IMR-90 (cell line): Measurements from ENCODE around the gene CTNNA2. TPM values are rescaled to one million over a fixed set of nuclear protein-coding genes. Genes with fewer than 3 reads are reported as not detected.

Experiments
- ATAC-seq: fragments of 200-7000 bp; cut with Tn5 transposase; 2 replicates; pipeline ENCODE4 v1.9.1; 2020; ENCODE audit warnings: low read depth, mild to moderate bottlenecking, moderate library complexity
- BruUV-seq: library from RNA; stranded (reverse); fragments of 400-500 nt; replicated peaks from 2 replicates; lab custom pipeline; 2021; lab: Mats Ljungman, UMichigan
- CTCF ChIA-PET: fragments of 300-600 bp; formaldehyde crosslinking; extraction: SDS; loops from one replicate; lab custom pipeline; 2021; ENCODE audit warnings: antibody characterized with exemption; lab: Yijun Ruan, JAX
- POLR2A ChIA-PET: fragments of 300-600 bp; sonication (Branson Sonifier 250); formaldehyde crosslinking; loops from one replicate; lab custom pipeline; 2022; ENCODE audit warnings: antibody characterized with exemption; ENCODE audit not compliant: unreplicated experiment; lab: Charles Lee
- DNase-seq: peaks from one replicate; pipeline ENCODE4 v3.0.0; 2013
- H2AFZ ChIP-seq: replicated peaks from 2 replicates; pipeline ENCODE3; 2013; ENCODE audit warnings: low read length, mild to moderate bottlenecking; ENCODE audit not compliant: poor library complexity
- H2AK5ac ChIP-seq: 2 replicates; pipeline ENCODE4 v1.6.1; 2013; ENCODE audit warnings: low read depth, low read length, inconsistent platforms
- H2AK9ac ChIP-seq: replicated peaks from 2 replicates; pipeline ENCODE3; 2013; ENCODE audit warnings: mild to moderate bottlenecking, low read depth, low read length, moderate library complexity; ENCODE audit not compliant: poor library complexity
- H2BK120ac ChIP-seq: 2 replicates; pipeline ENCODE4 v1.6.1; 2013; ENCODE audit warnings: low read depth, low read length, inconsistent platforms
- H2BK15ac ChIP-seq: 3 replicates; pipeline ENCODE4 v1.6.1; 2013; ENCODE audit warnings: low read depth, low read length, inconsistent platforms
- H2BK20ac ChIP-seq: 2 replicates; pipeline ENCODE4 v1.6.1; 2013; ENCODE audit warnings: low read depth, mild to moderate bottlenecking, inconsistent platforms, low read length, moderate library complexity
- H2BK5ac ChIP-seq: 2 replicates; pipeline ENCODE4 v1.6.1; 2013; ENCODE audit warnings: mild to moderate bottlenecking, low read depth, low read length, inconsistent platforms; ENCODE audit not compliant: poor library complexity, severe bottlenecking
- H3K14ac ChIP-seq: replicated peaks from 2 replicates; pipeline ENCODE4 v1.6.1; 2013; ENCODE audit warnings: low read depth, low read length, inconsistent platforms
- H3K18ac ChIP-seq: 2 replicates; pipeline ENCODE4 v1.6.1; 2013; ENCODE audit warnings: low read depth, low read length, control low read depth
- H3K23ac ChIP-seq: 2 replicates; pipeline ENCODE4 v1.6.1; 2013; ENCODE audit warnings: low read depth, low read length, inconsistent platforms
- H3K27ac ChIP-seq: 2 replicates; pipeline ENCODE4 v1.5.1; 2013; ENCODE audit warnings: mild to moderate bottlenecking, control low read depth, low read length; ENCODE audit not compliant: insufficient read depth
- H3K27me3 ChIP-seq: 2 replicates; pipeline ENCODE4 v1.6.1; 2013; ENCODE audit warnings: low read length; ENCODE audit not compliant: control insufficient read depth, insufficient read depth
- H3K36me3 ChIP-seq: 2 replicates; pipeline ENCODE4 v1.6.1; 2013; ENCODE audit warnings: low read length, mixed read lengths; ENCODE audit not compliant: control insufficient read depth, insufficient read depth
- H3K4ac ChIP-seq: 2 replicates; pipeline ENCODE4 v1.6.1; 2013; ENCODE audit warnings: low read depth, low read length, inconsistent platforms
- H3K4me1 ChIP-seq: 2 replicates; pipeline ENCODE4 v1.6.1; 2013; ENCODE audit warnings: low read length, mixed read lengths; ENCODE audit not compliant: control insufficient read depth, insufficient read depth
- H3K4me2 ChIP-seq: 2 replicates; pipeline ENCODE4 v1.6.1; 2013; ENCODE audit warnings: low read depth, mild to moderate bottlenecking, control low read depth, low read length, moderate library complexity
- H3K4me3 ChIP-seq: 2 replicates; pipeline ENCODE4 v1.5.1; 2013; ENCODE audit warnings: low read depth, mild to moderate bottlenecking, control low read depth, low read length, moderate library complexity; ENCODE audit not compliant: insufficient read depth
- H3K56ac ChIP-seq: 2 replicates; pipeline ENCODE4 v1.6.1; 2013; ENCODE audit warnings: low read length, inconsistent platforms; ENCODE audit not compliant: insufficient read depth; ENCODE audit errors: extremely low read depth
- H3K79me1 ChIP-seq, 2 experiments: 2 replicates each; pipeline ENCODE4 v1.6.1; 2013; ENCODE audit warnings: low read length in 2 of 2, inconsistent platforms in 1 of 2, low read depth in 1 of 2
- H3K9ac ChIP-seq: 2 replicates; pipeline ENCODE4 v1.6.1; 2013; ENCODE audit warnings: low read depth, low read length, control low read depth
- H3K9me1 ChIP-seq: 2 replicates; pipeline ENCODE4 v1.6.1; 2013; ENCODE audit warnings: low read length, inconsistent platforms; ENCODE audit not compliant: insufficient read depth
- H3K9me3 ChIP-seq: 2 replicates; pipeline ENCODE4 v1.6.1; 2013; ENCODE audit warnings: low read length; ENCODE audit not compliant: control insufficient read depth, insufficient read depth
- H4K20me1 ChIP-seq: 2 replicates; pipeline ENCODE4 v1.6.1; 2013; ENCODE audit warnings: low read length, inconsistent platforms; ENCODE audit not compliant: insufficient read depth
- H4K5ac ChIP-seq: 2 replicates; pipeline ENCODE4 v1.6.1; 2013; ENCODE audit warnings: mild to moderate bottlenecking, low read depth, low read length, control low read depth
- H4K8ac ChIP-seq, 2 experiments: 2 replicates each; pipeline ENCODE4 v1.6.1; 2013; ENCODE audit warnings: low read depth in 2 of 2, low read length in 2 of 2, control low read depth in 1 of 2, inconsistent platforms in 1 of 2
- H4K91ac ChIP-seq: 2 replicates; pipeline ENCODE4 v1.6.1; 2013; ENCODE audit warnings: low read depth, low read length, inconsistent platforms; ENCODE audit not compliant: insufficient read depth
- BHLHE40 ChIP-seq: fragments of 150-350 bp; IDR thresholded peaks from 2 replicates; pipeline ENCODE4 v1.6.1; 2016; ENCODE audit warnings: mild to moderate bottlenecking, low read depth, low read length
- CEBPB ChIP-seq: IDR thresholded peaks from 2 replicates; pipeline ENCODE4 v1.6.1; 2012; ENCODE audit warnings: low read depth, low read length, improper control_type of control experiment
- CHD1 ChIP-seq: IDR thresholded peaks from 2 replicates; pipeline ENCODE4 v1.6.1; 2012; ENCODE audit warnings: low read depth, low read length, improper control_type of control experiment
- FOS ChIP-seq: fragments of 150-350 bp; IDR thresholded peaks from 2 replicates; pipeline ENCODE4 v1.6.1; 2016; ENCODE audit warnings: low read depth, low read length
- MAFK ChIP-seq: IDR thresholded peaks from 2 replicates; pipeline ENCODE4 v1.6.1; 2012; ENCODE audit warnings: low read depth, low read length, improper control_type of control experiment
- MAZ ChIP-seq: IDR thresholded peaks from 2 replicates; pipeline ENCODE4 v1.6.1; 2012; ENCODE audit warnings: low read depth, mild to moderate bottlenecking, low read length, improper control_type of control experiment, moderate library complexity, borderline replicate concordance
- MXI1 ChIP-seq: IDR thresholded peaks from 2 replicates; pipeline ENCODE4 v1.6.1; 2012; ENCODE audit warnings: low read depth, mild to moderate bottlenecking, low read length, moderate library complexity, borderline replicate concordance
- POLR2A ChIP-seq: IDR thresholded peaks from 2 replicates; pipeline ENCODE4 v1.6.1; 2012; ENCODE audit warnings: mild to moderate bottlenecking, low read depth, low read length
- RCOR1 ChIP-seq: IDR thresholded peaks from 2 replicates; pipeline ENCODE4 v1.6.1; 2012; ENCODE audit warnings: mild to moderate bottlenecking, low read length, improper control_type of control experiment; ENCODE audit not compliant: insufficient replicate concordance
- RFX5 ChIP-seq: IDR thresholded peaks from 2 replicates; pipeline ENCODE4 v1.8.0; 2012; ENCODE audit warnings: low read depth, mild to moderate bottlenecking, low read length, moderate library complexity
- SMC3 ChIP-seq: fragments of 150-350 bp; IDR thresholded peaks from 2 replicates; pipeline ENCODE4 v1.6.1; 2016; ENCODE audit warnings: low read depth, mild to moderate bottlenecking, antibody characterized with exemption, low read length, moderate library complexity
- WGBS, 2 experiments: methylation state at CpG; one replicate each; pipeline versions ENCODE4 v1.1.5 to v1.1.7; 2013; ENCODE audit warnings: missing lambda C conversion rate in 2 of 2; ENCODE audit not compliant: insufficient read length in 1 of 2; ENCODE audit errors: extremely low coverage in 2 of 2; 5-methylcytosine and 5-hydroxymethylcytosine counted together
- dilution Hi-C: fragments of 300-500 bp; cut with HindIII; formaldehyde crosslinking; loops from one replicate; pipeline ENCODE4 v1.14.3; 2018; ENCODE audit warnings: low sequenced_read_pairs; ENCODE audit not compliant: unreplicated experiment
- in situ Hi-C: fragments of 300-500 bp; cut with MboI; formaldehyde crosslinking; loops from 3 replicates; pipeline ENCODE4 v1.14.3; 2019; ENCODE audit warnings: low sequenced_read_pairs, inconsistent platforms, mixed read lengths
- intact Hi-C: fragments of 100-400 bp; cut with micrococcal nuclease; formaldehyde crosslinking; loops from 2 replicates; pipeline ENCODE4 v1.10.0; 2022
- polyA plus RNA-seq, 3 experiments: library from polyadenylated mRNA; depleted of rRNA; stranded (reverse); fragments of >200 nt; gene quantifications; 2 replicates each; pipeline ENCODE4 v1.2.3, GENCODE V29; 2012; ENCODE audit warnings: low replicate concordance in 1 of 3
- total RNA-seq: library from RNA; depleted of rRNA; stranded (reverse); fragments of >200 nt; gene quantifications from 2 replicates; pipeline ENCODE4 v1.2.3, GENCODE V29; 2012
- TF ChIP-seq, protein P1 (sequence below): fragments of 150-350 bp; IDR thresholded peaks from 2 replicates; pipeline ENCODE4 v1.6.1; 2017; ENCODE audit warnings: mild to moderate bottlenecking, antibody characterized with exemption, low read length, low read depth
- TF ChIP-seq, protein P2 (sequence below): conservative IDR thresholded peaks from 2 replicates; pipeline ENCODE4 v1.5.1; 2012; ENCODE audit warnings: mild to moderate bottlenecking, low read depth, low read length, improper control_type of control experiment

CTNNA2 gene
- total and polyA plus RNA-seq, 2 of the 4 experiments (the other 2 are of a cell fraction) = not detected

DNA sequence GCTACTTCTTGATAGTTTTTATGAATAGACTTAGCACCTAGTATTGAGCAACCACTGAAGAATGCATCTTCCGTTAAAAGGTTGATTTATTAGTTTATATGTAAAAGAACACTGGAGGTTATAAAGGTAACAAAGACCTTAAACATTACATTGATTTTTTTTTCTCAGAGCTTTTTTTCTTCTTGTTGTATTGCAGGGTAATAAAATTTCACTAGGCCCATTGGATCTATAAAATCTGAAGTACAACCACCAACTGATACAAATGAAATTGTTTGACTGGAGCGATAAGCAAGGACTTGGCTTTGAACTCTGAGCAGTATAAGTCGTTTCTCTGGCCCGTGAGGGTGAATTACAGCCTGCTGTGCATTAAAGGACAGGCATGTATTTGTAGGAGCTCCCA lies 447.7 kb downstream of the CTNNA2 start:
- no peak for DNase-seq
- POLR2A ChIA-PET = no interaction called here
- H3K27ac ChIP-seq = no peak overlapping the region
- no peak overlapping the region for H4K5ac ChIP-seq
- H2AFZ ChIP-seq = no peak overlapping the region
- H3K79me1 ChIP-seq = no peaks in the 10 kb centered on the region
- H3K14ac ChIP-seq = no peak overlapping the region
- H3K4me2 ChIP-seq = no peak overlapping the region
- WGBS, 2 experiments = no CpG with 5 or more reads among the region's 4 CpGs
- H3K18ac ChIP-seq = no peak overlapping the region
- no peak overlapping the region for H3K9ac ChIP-seq
- peaks cover 5% of the 10 kb centered on the region; the same call in 1 of the 2 replicates for H3K27me3 ChIP-seq
- no peak overlapping the region for H3K23ac ChIP-seq
- no peak for ATAC-seq
- no peaks in the 10 kb centered on the region for H3K9me1 ChIP-seq
- no peak overlapping the region for H2BK20ac ChIP-seq
- no peak overlapping the region for H2AK5ac ChIP-seq
- H4K20me1 ChIP-seq = no peaks in the 10 kb centered on the region
- H3K4ac ChIP-seq = no peak overlapping the region
- in situ Hi-C loops (no loop called here), intact Hi-C loops (no loop called here), dilution Hi-C loops (no loop called here)
- no peak overlapping the region for H3K4me3 ChIP-seq
- H3K56ac ChIP-seq = no peak overlapping the region
- no peaks in the 10 kb centered on the region for H3K36me3 ChIP-seq
- H2BK120ac ChIP-seq = no peak overlapping the region
- BruUV-seq = no TSS peak
- H2BK15ac ChIP-seq = no peak overlapping the region
- H2AK9ac ChIP-seq = no peak overlapping the region
- H2BK5ac ChIP-seq = no peak overlapping the region
- H3K9me3 ChIP-seq = no peaks in the 10 kb centered on the region
- H4K91ac ChIP-seq = no peak overlapping the region
- TF ChIP-seq SMC3 (no peak), CHD1 (no peak), BHLHE40 (no peak), MXI1 (no peak), FOS (no peak), RFX5 (no peak), MAFK (no peak), MAZ (no peak), POLR2A (no peak), RCOR1 (no peak), CEBPB (no peak)
- TF ChIP-seq, protein P1, sequence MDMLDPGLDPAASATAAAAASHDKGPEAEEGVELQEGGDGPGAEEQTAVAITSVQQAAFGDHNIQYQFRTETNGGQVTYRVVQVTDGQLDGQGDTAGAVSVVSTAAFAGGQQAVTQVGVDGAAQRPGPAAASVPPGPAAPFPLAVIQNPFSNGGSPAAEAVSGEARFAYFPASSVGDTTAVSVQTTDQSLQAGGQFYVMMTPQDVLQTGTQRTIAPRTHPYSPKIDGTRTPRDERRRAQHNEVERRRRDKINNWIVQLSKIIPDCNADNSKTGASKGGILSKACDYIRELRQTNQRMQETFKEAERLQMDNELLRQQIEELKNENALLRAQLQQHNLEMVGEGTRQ = no peak
- TF ChIP-seq, protein P2, sequence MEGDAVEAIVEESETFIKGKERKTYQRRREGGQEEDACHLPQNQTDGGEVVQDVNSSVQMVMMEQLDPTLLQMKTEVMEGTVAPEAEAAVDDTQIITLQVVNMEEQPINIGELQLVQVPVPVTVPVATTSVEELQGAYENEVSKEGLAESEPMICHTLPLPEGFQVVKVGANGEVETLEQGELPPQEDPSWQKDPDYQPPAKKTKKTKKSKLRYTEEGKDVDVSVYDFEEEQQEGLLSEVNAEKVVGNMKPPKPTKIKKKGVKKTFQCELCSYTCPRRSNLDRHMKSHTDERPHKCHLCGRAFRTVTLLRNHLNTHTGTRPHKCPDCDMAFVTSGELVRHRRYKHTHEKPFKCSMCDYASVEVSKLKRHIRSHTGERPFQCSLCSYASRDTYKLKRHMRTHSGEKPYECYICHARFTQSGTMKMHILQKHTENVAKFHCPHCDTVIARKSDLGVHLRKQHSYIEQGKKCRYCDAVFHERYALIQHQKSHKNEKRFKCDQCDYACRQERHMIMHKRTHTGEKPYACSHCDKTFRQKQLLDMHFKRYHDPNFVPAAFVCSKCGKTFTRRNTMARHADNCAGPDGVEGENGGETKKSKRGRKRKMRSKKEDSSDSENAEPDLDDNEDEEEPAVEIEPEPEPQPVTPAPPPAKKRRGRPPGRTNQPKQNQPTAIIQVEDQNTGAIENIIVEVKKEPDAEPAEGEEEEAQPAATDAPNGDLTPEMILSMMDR = no peak
- CTCF ChIA-PET = no interaction called here
- no peak overlapping the region for H4K8ac ChIP-seq
- H3K4me1 ChIP-seq = peaks cover 2% of the 10 kb centered on the region; the same call in 1 of the 2 replicates
